NB4 (cell line): ENCODE data around the gene LMNTD2.

ENCODE experiments used
- CTCF ChIP-seq: IDR thresholded peaks from one replicate; pipeline ENCODE4 v1.5.1; 2012; ENCODE audit warnings: low read depth, low read length
- MYC ChIP-seq: IDR thresholded peaks from 2 replicates; pipeline ENCODE4 v1.6.1; 2011; ENCODE audit warnings: low read depth, low read length
- POLR2A ChIP-seq: IDR thresholded peaks from 2 replicates; pipeline ENCODE4 v1.6.1; 2011; ENCODE audit warnings: mild to moderate bottlenecking; ENCODE audit not compliant: insufficient read length; ENCODE audit errors: extremely low read depth

GRCh38 chr11:532527-532985 is 28.0 kb downstream of the LMNTD2 start:
- TF ChIP-seq CTCF (no peak), POLR2A (no peak), MYC (no peak)
